Endothelial cell (in vitro differentiated cells): ENCODE results near the gene RAB3GAP2. TPM values are rescaled to one million over a fixed set of nuclear protein-coding genes. Genes with fewer than 3 reads are reported as not detected.
"Not testable (repeated sequence)": the region's sequence is repeated elsewhere in the genome, so short reads cannot be mapped to it uniquely, and the experiment has no call there.

Experiments used
- DNase-seq: peaks from one replicate; pipeline ENCODE4 v3.0.0; 2021; ENCODE audit warnings: low spot score
- H3K27ac Mint-ChIP-seq: one replicate; pipeline ENCODE4 v1.8.0; 2021; ENCODE audit warnings: mixed read lengths, inconsistent platforms; ENCODE audit not compliant: unreplicated experiment
- H3K27me3 Mint-ChIP-seq: one replicate; pipeline ENCODE4 v1.8.0; 2021; ENCODE audit warnings: mild to moderate bottlenecking, moderate library complexity, mixed read lengths, inconsistent platforms; ENCODE audit not compliant: unreplicated experiment
- H3K36me3 Mint-ChIP-seq: one replicate; pipeline ENCODE4 v1.8.0; 2021; ENCODE audit warnings: mild to moderate bottlenecking, low read depth, mixed read lengths, inconsistent platforms; ENCODE audit not compliant: unreplicated experiment
- H3K4me1 Mint-ChIP-seq: one replicate; pipeline ENCODE4 v1.8.0; 2021; ENCODE audit warnings: mild to moderate bottlenecking, mixed read lengths, inconsistent platforms; ENCODE audit not compliant: unreplicated experiment
- H3K4me3 Mint-ChIP-seq: one replicate; pipeline ENCODE4 v1.8.0; 2021; ENCODE audit warnings: mild to moderate bottlenecking, mixed read lengths, inconsistent platforms; ENCODE audit not compliant: unreplicated experiment
- H3K9me3 Mint-ChIP-seq: one replicate; pipeline ENCODE4 v1.8.0; 2021; ENCODE audit warnings: mixed read lengths, inconsistent platforms; ENCODE audit not compliant: unreplicated experiment
- total RNA-seq: library from RNA; stranded (reverse); fragmentation: NEBNext Ultra II Directional; extraction: Animal tissue kit (Norgen Biotek cat#: 25700); gene quantifications from one replicate; pipeline ENCODE4 v1.2.1, GENCODE V29; 2021; ENCODE audit not compliant: unreplicated experiment
- TF ChIP-seq, protein P1 (sequence below): fragments of 200-600 bp; sonication (generic); IDR thresholded peaks from one replicate; pipeline ENCODE4 v1.5.0; 2021; ENCODE audit warnings: antibody characterized with exemption; ENCODE audit not compliant: unreplicated experiment

RAB3GAP2 gene
- total RNA-seq, 1 donor from 2014 or later, result 34.5 TPM

DNA sequence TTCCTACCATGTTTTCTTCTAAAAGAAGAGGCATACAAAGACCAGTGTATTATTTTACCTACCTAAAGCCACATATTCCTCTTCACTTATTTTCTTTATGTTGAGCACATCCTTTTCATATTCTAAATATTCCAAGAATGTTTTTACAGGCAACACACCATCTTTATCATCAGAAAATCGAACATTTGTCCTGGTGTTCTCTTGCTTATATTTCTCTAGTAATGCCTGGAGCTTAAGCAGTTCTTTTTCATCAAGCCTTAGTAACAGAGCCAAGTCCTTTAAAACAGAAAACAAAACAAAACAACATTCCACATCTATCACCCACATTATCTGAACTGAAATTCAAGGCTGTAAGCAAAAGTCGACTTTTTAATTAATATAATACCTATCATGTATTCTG is 89.6 kb downstream of the RAB3GAP2 start:
- H3K4me1 Mint-ChIP-seq, result no peaks in the 10 kb centered on the region
- H3K36me3 Mint-ChIP-seq, result peaks cover 17% of the 10 kb centered on the region
- no peak for DNase-seq

DNA sequence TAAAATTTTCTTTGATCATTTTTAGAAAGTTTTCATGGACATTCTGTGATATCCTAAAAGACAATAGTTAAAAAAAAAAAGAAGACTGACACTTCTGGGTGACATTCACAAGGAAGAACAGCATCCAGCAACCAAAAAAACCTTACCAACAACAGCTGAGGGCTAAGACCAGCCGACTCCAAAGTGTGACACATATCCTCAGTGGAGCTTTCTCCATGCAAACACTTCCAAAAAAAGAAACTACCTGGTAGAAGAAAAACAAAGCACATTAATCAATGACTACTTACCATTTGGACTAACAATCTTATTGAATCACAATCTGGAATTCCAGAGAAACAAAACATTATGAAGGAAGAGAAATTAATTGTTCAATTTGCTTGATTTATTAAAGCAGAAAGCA is 90.1 kb downstream of the RAB3GAP2 start:
- H3K27ac Mint-ChIP-seq, result no peak overlapping the region
- TF ChIP-seq, protein P1, sequence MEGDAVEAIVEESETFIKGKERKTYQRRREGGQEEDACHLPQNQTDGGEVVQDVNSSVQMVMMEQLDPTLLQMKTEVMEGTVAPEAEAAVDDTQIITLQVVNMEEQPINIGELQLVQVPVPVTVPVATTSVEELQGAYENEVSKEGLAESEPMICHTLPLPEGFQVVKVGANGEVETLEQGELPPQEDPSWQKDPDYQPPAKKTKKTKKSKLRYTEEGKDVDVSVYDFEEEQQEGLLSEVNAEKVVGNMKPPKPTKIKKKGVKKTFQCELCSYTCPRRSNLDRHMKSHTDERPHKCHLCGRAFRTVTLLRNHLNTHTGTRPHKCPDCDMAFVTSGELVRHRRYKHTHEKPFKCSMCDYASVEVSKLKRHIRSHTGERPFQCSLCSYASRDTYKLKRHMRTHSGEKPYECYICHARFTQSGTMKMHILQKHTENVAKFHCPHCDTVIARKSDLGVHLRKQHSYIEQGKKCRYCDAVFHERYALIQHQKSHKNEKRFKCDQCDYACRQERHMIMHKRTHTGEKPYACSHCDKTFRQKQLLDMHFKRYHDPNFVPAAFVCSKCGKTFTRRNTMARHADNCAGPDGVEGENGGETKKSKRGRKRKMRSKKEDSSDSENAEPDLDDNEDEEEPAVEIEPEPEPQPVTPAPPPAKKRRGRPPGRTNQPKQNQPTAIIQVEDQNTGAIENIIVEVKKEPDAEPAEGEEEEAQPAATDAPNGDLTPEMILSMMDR, result no peak
- H3K4me3 Mint-ChIP-seq, result no peak overlapping the region
- peaks cover 16% of the 10 kb centered on the region for H3K36me3 Mint-ChIP-seq
- no peaks in the 10 kb centered on the region for H3K9me3 Mint-ChIP-seq
- no peaks in the 10 kb centered on the region for H3K27me3 Mint-ChIP-seq
- DNase-seq, result no peak
- H3K4me1 Mint-ChIP-seq, result no peaks in the 10 kb centered on the region

More for the DNA sequence above, 89.6 kb downstream of the RAB3GAP2 start:
- TF ChIP-seq, protein P1, result no peak
- Mint-ChIP-seq H3K27ac (no peak overlapping the region), H3K27me3 (no peaks in the 10 kb centered on the region), H3K4me3 (no peak overlapping the region), H3K9me3 (no peaks in the 10 kb centered on the region)

- H3K27ac Mint-ChIP-seq, result no peak overlapping the region
- H3K27me3 Mint-ChIP-seq, result no peaks in the 10 kb centered on the region
- no peaks in the 10 kb centered on the region for H3K9me3 Mint-ChIP-seq
- no peak overlapping the region for H3K4me3 Mint-ChIP-seq
- H3K36me3 Mint-ChIP-seq, result peaks cover 12% of the 10 kb centered on the region
- DNase-seq, result no peak
- TF ChIP-seq, protein P1, result no peak
- peaks cover 14% of the 10 kb centered on the region for H3K4me1 Mint-ChIP-seq
Measured at GRCh38 chr1:220176540-220176939, 95.7 kb downstream of the RAB3GAP2 start.

DNA sequence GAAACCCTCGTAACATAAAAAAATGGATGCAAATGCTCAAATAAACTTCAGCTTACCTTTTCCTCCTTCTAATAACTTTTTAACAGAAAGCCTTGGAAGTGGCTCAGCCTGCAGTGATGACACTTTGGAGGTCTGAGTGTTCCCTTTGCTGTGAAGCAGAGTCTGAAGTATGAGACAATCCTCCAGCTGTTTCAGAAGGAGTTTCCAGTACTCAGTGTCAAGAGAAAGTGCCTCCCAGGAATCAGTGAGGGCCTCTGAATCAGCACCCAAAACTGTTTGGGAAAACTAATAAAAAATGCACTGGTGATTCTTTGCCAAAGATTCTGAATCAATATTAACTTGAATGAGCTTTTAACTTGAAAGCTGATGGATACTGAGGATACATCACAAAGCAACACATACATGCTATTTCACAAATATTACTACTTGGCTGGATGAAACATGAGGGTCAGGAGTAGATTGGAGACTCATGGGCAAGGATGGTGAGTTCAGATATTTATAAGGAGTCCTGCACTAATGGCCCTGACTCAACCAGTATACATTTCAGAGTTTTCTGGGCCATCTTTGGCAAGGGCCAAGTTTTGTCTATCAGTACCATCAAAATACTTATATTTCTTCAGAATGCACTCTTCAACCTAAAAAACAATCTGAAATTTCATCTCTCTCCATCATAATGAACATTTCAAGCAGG is 101.3 kb downstream of the RAB3GAP2 start:
- Mint-ChIP-seq H3K36me3 (peaks cover 22% of the 10 kb centered on the region), H3K27me3 (no peaks in the 10 kb centered on the region), H3K27ac (no peak overlapping the region), H3K9me3 (no peaks in the 10 kb centered on the region), H3K4me3 (no peak overlapping the region), H3K4me1 (peaks cover 14% of the 10 kb centered on the region)
- TF ChIP-seq, protein P1, result no peak
- no peak for DNase-seq

DNA sequence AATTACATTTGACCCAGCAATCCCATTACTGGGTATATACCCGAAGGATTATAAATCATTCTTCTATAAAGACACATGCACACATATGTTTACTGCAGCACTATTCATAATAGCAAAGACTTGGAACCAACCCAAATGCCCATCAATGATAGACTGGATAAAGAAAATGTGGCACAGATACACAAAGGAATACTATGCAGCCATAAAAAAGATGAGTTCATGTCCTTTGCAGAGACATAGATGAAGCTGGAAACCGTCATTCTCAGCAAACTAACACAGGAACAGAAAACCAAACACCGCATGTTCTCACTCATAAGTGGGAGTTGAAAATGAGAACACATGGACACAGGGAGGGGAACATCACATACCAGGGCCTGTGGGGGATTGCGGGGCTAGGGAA is 102.4 kb downstream of the RAB3GAP2 start:
- not testable (repeated sequence) for DNase-seq, H3K27me3 Mint-ChIP-seq, H3K4me1 Mint-ChIP-seq, H3K9me3 Mint-ChIP-seq, H3K27ac Mint-ChIP-seq
- peak overlapping the region; percentile 53 for H3K4me3 Mint-ChIP-seq
- H3K36me3 Mint-ChIP-seq, result peaks cover 22% of the 10 kb centered on the region
